HepG2 (cell line): ENCODE results near the gene HPS3. TPM values are rescaled to one million over a fixed set of nuclear protein-coding genes. Genes with fewer than 3 reads are reported as not detected.

ENCODE experiments used
- FOXP1 ChIP-seq, 2 experiments: fragments of 450-650 bp in 1 of 2; IDR thresholded peaks; 2 replicates each; pipeline ENCODE4 v1.6.1; 2017 to 2018; ENCODE audit warnings: antibody characterized with exemption in 1 of 2
- MAFG ChIP-seq: sonication (generic); formaldehyde crosslinking; IDR thresholded peaks from 2 replicates; pipeline ENCODE4 v1.5.1; 2020; ENCODE audit warnings: mild to moderate bottlenecking, missing genetic modification reagents
- MZF1 ChIP-seq: sonication (generic); formaldehyde crosslinking; IDR thresholded peaks from 2 replicates; pipeline ENCODE4 v1.8.1; 2023; ENCODE audit warnings: mild to moderate bottlenecking, missing genetic modification reagents, borderline replicate concordance
- NR2F6 ChIP-seq, 2 experiments: IDR thresholded peaks; 2 replicates each; pipeline ENCODE4 v1.6.1; 2016; ENCODE audit warnings: antibody characterized with exemption in 1 of 2, mild to moderate bottlenecking in 1 of 2
- RELA ChIP-seq: sonication (generic); formaldehyde crosslinking; IDR thresholded peaks from 2 replicates; pipeline ENCODE4 v1.4.0; 2020; ENCODE audit warnings: missing genetic modification reagents
- RXRB ChIP-seq: IDR thresholded peaks from 2 replicates; pipeline ENCODE4 v1.6.1; 2016; ENCODE audit warnings: borderline replicate concordance, missing genetic modification reagents, missing compliant biosample characterization
- ZNF264 ChIP-seq: sonication (generic); formaldehyde crosslinking; IDR thresholded peaks from 2 replicates; pipeline ENCODE4 v1.4.0; 2020; ENCODE audit warnings: missing genetic modification reagents
- ZNF598 ChIP-seq: sonication (generic); formaldehyde crosslinking; IDR thresholded peaks from 2 replicates; pipeline ENCODE4 v1.5.1; 2020; ENCODE audit warnings: mild to moderate bottlenecking, missing genetic modification reagents, borderline replicate concordance
- polyA plus RNA-seq, 8 experiments: library from polyadenylated mRNA; depleted of rRNA in 3 of 8; stranded (reverse) in 7 of 8; unstranded in 1 of 8; fragments of >200 nt; fragmentation: Illumina TruSeq in 4 of 8; extraction: Trizol in 4 of 8; gene quantifications; 2 replicates each; pipeline versions ENCODE4 v1.2.1 to v1.2.3, GENCODE V29; 2011 to 2016; ENCODE audit warnings: low read depth in 4 of 8, missing spikeins in 1 of 8, mixed read lengths in 1 of 8; ENCODE audit not compliant: insufficient read depth in 1 of 8
- total RNA-seq, 5 experiments: library from RNA; depleted of rRNA; stranded (reverse); fragments of >200 nt; fragmentation: Illumina TruSeq; extraction: Trizol; gene quantifications; 2 replicates each; pipeline ENCODE4 v1.2.3, GENCODE V29; 2016; ENCODE audit warnings: low read depth in 1 of 5
- TF ChIP-seq, protein P1 (sequence below): sonication (generic); formaldehyde crosslinking; IDR thresholded peaks from 2 replicates; pipeline ENCODE4 v1.4.0; 2020; ENCODE audit warnings: mild to moderate bottlenecking, missing genetic modification reagents
- TF ChIP-seq, protein P2 (sequence below): sonication (generic); formaldehyde crosslinking; IDR thresholded peaks from 2 replicates; pipeline ENCODE4 v1.4.0; 2020; ENCODE audit warnings: missing genetic modification reagents, borderline replicate concordance
- TF ChIP-seq, protein P3 (sequence below): sonication (generic); formaldehyde crosslinking; IDR thresholded peaks from 2 replicates; pipeline ENCODE4 v1.4.0; 2020; ENCODE audit warnings: missing genetic modification reagents, mild to moderate bottlenecking, borderline replicate concordance
- TF ChIP-seq, protein P4 (sequence below): sonication (generic); formaldehyde crosslinking; IDR thresholded peaks from 2 replicates; pipeline ENCODE4 v1.4.0; 2020; ENCODE audit warnings: mild to moderate bottlenecking, missing genetic modification reagents, borderline replicate concordance

The HPS3 gene
- total and polyA plus RNA-seq, 2 of the 13 experiments (the other 11 are each of a cell fraction or from before 2014, with no cell fraction given) = 9.5 to 18.9 TPM

DNA sequence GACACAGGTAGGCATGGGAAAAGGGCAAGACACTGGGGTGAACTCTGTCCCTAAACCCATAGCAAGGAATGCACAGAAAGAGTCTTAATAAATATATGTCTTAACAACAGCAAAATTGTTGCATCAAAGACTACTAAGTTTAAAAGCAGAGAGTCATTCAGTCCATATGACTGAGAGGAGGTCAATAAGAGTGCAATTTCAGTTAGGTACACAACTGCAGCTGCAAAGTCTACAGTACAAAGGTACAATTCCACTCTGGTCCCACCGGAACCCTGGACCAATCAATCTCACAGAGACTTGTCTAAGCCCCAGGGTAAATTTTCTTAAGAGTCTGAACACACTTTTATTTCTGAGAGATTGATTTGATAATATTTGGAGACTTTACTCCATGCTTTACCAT, 85.3 kb downstream of the HPS3 start (continued):
- TF ChIP-seq, protein P1, sequence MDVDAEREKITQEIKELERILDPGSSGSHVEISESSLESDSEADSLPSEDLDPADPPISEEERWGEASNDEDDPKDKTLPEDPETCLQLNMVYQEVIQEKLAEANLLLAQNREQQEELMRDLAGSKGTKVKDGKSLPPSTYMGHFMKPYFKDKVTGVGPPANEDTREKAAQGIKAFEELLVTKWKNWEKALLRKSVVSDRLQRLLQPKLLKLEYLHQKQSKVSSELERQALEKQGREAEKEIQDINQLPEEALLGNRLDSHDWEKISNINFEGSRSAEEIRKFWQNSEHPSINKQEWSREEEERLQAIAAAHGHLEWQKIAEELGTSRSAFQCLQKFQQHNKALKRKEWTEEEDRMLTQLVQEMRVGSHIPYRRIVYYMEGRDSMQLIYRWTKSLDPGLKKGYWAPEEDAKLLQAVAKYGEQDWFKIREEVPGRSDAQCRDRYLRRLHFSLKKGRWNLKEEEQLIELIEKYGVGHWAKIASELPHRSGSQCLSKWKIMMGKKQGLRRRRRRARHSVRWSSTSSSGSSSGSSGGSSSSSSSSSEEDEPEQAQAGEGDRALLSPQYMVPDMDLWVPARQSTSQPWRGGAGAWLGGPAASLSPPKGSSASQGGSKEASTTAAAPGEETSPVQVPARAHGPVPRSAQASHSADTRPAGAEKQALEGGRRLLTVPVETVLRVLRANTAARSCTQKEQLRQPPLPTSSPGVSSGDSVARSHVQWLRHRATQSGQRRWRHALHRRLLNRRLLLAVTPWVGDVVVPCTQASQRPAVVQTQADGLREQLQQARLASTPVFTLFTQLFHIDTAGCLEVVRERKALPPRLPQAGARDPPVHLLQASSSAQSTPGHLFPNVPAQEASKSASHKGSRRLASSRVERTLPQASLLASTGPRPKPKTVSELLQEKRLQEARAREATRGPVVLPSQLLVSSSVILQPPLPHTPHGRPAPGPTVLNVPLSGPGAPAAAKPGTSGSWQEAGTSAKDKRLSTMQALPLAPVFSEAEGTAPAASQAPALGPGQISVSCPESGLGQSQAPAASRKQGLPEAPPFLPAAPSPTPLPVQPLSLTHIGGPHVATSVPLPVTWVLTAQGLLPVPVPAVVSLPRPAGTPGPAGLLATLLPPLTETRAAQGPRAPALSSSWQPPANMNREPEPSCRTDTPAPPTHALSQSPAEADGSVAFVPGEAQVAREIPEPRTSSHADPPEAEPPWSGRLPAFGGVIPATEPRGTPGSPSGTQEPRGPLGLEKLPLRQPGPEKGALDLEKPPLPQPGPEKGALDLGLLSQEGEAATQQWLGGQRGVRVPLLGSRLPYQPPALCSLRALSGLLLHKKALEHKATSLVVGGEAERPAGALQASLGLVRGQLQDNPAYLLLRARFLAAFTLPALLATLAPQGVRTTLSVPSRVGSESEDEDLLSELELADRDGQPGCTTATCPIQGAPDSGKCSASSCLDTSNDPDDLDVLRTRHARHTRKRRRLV (CRISPR knock-in tag) = no peak
- TF ChIP-seq RELA (CRISPR knock-in tag) = no peak
- no peak for TF ChIP-seq MZF1 (CRISPR knock-in tag)
- peak; percentile 69 for TF ChIP-seq FOXP1 (IDR thresholded peaks at IDR 0.05)
- TF ChIP-seq FOXP1 (CRISPR knock-in tag; IDR thresholded peaks at IDR 0.05) = peak; percentile 93
- TF ChIP-seq, protein P2, sequence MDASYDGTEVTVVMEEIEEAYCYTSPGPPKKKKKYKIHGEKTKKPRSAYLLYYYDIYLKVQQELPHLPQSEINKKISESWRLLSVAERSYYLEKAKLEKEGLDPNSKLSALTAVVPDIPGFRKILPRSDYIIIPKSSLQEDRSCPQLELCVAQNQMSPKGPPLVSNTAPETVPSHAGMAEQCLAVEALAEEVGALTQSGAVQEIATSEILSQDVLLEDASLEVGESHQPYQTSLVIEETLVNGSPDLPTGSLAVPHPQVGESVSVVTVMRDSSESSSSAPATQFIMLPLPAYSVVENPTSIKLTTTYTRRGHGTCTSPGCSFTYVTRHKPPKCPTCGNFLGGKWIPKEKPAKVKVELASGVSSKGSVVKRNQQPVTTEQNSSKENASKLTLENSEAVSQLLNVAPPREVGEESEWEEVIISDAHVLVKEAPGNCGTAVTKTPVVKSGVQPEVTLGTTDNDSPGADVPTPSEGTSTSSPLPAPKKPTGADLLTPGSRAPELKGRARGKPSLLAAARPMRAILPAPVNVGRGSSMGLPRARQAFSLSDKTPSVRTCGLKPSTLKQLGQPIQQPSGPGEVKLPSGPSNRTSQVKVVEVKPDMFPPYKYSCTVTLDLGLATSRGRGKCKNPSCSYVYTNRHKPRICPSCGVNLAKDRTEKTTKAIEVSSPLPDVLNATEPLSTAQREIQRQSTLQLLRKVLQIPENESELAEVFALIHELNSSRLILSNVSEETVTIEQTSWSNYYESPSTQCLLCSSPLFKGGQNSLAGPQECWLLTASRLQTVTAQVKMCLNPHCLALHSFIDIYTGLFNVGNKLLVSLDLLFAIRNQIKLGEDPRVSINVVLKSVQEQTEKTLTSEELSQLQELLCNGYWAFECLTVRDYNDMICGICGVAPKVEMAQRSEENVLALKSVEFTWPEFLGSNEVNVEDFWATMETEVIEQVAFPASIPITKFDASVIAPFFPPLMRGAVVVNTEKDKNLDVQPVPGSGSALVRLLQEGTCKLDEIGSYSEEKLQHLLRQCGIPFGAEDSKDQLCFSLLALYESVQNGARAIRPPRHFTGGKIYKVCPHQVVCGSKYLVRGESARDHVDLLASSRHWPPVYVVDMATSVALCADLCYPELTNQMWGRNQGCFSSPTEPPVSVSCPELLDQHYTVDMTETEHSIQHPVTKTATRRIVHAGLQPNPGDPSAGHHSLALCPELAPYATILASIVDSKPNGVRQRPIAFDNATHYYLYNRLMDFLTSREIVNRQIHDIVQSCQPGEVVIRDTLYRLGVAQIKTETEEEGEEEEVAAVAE (CRISPR knock-in tag) = no peak
- peak; percentile 93 for TF ChIP-seq RXRB (CRISPR knock-in tag)
- TF ChIP-seq, protein P3, sequence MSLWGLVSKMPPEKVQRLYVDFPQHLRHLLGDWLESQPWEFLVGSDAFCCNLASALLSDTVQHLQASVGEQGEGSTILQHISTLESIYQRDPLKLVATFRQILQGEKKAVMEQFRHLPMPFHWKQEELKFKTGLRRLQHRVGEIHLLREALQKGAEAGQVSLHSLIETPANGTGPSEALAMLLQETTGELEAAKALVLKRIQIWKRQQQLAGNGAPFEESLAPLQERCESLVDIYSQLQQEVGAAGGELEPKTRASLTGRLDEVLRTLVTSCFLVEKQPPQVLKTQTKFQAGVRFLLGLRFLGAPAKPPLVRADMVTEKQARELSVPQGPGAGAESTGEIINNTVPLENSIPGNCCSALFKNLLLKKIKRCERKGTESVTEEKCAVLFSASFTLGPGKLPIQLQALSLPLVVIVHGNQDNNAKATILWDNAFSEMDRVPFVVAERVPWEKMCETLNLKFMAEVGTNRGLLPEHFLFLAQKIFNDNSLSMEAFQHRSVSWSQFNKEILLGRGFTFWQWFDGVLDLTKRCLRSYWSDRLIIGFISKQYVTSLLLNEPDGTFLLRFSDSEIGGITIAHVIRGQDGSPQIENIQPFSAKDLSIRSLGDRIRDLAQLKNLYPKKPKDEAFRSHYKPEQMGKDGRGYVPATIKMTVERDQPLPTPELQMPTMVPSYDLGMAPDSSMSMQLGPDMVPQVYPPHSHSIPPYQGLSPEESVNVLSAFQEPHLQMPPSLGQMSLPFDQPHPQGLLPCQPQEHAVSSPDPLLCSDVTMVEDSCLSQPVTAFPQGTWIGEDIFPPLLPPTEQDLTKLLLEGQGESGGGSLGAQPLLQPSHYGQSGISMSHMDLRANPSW = 0 out of 2 replicates have a peak, but pooled peaks have one; percentile 25
- peak; percentile 82 for TF ChIP-seq NR2F6 (IDR thresholded peaks at IDR 0.05)
- peak; percentile 82 for TF ChIP-seq NR2F6 (CRISPR knock-in tag; IDR thresholded peaks at IDR 0.05)
- TF ChIP-seq, protein P4, sequence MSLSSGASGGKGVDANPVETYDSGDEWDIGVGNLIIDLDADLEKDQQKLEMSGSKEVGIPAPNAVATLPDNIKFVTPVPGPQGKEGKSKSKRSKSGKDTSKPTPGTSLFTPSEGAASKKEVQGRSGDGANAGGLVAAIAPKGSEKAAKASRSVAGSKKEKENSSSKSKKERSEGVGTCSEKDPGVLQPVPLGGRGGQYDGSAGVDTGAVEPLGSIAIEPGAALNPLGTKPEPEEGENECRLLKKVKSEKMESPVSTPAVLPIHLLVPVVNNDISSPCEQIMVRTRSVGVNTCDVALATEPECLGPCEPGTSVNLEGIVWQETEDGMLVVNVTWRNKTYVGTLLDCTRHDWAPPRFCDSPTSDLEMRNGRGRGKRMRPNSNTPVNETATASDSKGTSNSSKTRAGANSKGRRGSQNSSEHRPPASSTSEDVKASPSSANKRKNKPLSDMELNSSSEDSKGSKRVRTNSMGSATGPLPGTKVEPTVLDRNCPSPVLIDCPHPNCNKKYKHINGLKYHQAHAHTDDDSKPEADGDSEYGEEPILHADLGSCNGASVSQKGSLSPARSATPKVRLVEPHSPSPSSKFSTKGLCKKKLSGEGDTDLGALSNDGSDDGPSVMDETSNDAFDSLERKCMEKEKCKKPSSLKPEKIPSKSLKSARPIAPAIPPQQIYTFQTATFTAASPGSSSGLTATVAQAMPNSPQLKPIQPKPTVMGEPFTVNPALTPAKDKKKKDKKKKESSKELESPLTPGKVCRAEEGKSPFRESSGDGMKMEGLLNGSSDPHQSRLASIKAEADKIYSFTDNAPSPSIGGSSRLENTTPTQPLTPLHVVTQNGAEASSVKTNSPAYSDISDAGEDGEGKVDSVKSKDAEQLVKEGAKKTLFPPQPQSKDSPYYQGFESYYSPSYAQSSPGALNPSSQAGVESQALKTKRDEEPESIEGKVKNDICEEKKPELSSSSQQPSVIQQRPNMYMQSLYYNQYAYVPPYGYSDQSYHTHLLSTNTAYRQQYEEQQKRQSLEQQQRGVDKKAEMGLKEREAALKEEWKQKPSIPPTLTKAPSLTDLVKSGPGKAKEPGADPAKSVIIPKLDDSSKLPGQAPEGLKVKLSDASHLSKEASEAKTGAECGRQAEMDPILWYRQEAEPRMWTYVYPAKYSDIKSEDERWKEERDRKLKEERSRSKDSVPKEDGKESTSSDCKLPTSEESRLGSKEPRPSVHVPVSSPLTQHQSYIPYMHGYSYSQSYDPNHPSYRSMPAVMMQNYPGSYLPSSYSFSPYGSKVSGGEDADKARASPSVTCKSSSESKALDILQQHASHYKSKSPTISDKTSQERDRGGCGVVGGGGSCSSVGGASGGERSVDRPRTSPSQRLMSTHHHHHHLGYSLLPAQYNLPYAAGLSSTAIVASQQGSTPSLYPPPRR (CRISPR knock-in tag) = peak; percentile 85
- TF ChIP-seq ZNF598 = no peak
- TF ChIP-seq MAFG (CRISPR knock-in tag) = no peak
- 0 out of 2 replicates have a peak, but pooled peaks have one; percentile 11 for TF ChIP-seq ZNF264 (CRISPR knock-in tag)
